ENCODE measurements around the gene SOCS6. TPM values are rescaled to one million over a fixed set of nuclear protein-coding genes. Genes with fewer than 3 reads are reported as not detected.
A peak's percentile ranks its signal among the peaks of the same experiment; 100 is the strongest.

SOCS6 gene
- total RNA-seq, 1 donor = 38.7 TPM

GRCh38 chr18:70288171-70288850 lies 534 bp upstream of the SOCS6 start:
- H3K36me3 ChIP-seq (ENCODE audit: insufficient read depth, low read length) = no peaks in the 10 kb centered on the region
- H3K9me3 ChIP-seq (ENCODE audit: low read depth, low read length) = no peaks in the 10 kb centered on the region
- no peak for TF ChIP-seq CTCF (IDR thresholded peaks at IDR 0.05; ENCODE audit: extremely low read depth, low read depth, low read length)
- peak overlapping the region; percentile 91 for H3K4me2 ChIP-seq (ENCODE audit: insufficient read depth, low read length)
- peak overlapping the region; percentile 77 for H3K4me3 ChIP-seq (ENCODE audit: insufficient read depth, low read length)
- DNase-seq (ENCODE audit: insufficient read length, low spot score, missing footprints) = peak; percentile 95
- H2AFZ ChIP-seq (ENCODE audit: low read length) = peak overlapping the region; percentile 89
- H3K79me2 ChIP-seq (ENCODE audit: insufficient read depth, low read length) = peaks cover 38% of the 10 kb centered on the region
- H3K27me3 ChIP-seq (ENCODE audit: insufficient read depth, low read length) = no peaks in the 10 kb centered on the region
- H4K20me1 ChIP-seq (ENCODE audit: insufficient read depth, low read length) = peaks cover 24% of the 10 kb centered on the region
- peak overlapping the region; percentile 47 for H3K27ac ChIP-seq (ENCODE audit: low read depth, low read length)
- H3K4me1 ChIP-seq (ENCODE audit: insufficient read depth, low read length) = peaks cover 18% of the 10 kb centered on the region

GRCh38 chr18:70289351-70290312 lies 787 bp downstream of the SOCS6 start:
- H3K36me3 ChIP-seq (ENCODE audit: insufficient read depth, low read length) = no peaks in the 10 kb centered on the region
- H3K4me3 ChIP-seq (ENCODE audit: insufficient read depth, low read length) = peak overlapping the region; percentile 77
- no peaks in the 10 kb centered on the region for H3K9me3 ChIP-seq (ENCODE audit: low read depth, low read length)
- peaks cover 52% of the 10 kb centered on the region for H3K79me2 ChIP-seq (ENCODE audit: insufficient read depth, low read length)
- H3K4me1 ChIP-seq (ENCODE audit: insufficient read depth, low read length) = peaks cover 18% of the 10 kb centered on the region
- peak overlapping the region; percentile 84 for H3K4me2 ChIP-seq (ENCODE audit: insufficient read depth, low read length)
- DNase-seq (ENCODE audit: insufficient read length, low spot score, missing footprints) = peak; percentile 93
- H3K27ac ChIP-seq (ENCODE audit: low read depth, low read length) = peak overlapping the region; percentile 55
- no peaks in the 10 kb centered on the region for H3K27me3 ChIP-seq (ENCODE audit: insufficient read depth, low read length)
- TF ChIP-seq CTCF (IDR thresholded peaks at IDR 0.05; ENCODE audit: extremely low read depth, low read depth, low read length) = no peak
- peaks cover 27% of the 10 kb centered on the region for H4K20me1 ChIP-seq (ENCODE audit: insufficient read depth, low read length)
- H2AFZ ChIP-seq (ENCODE audit: low read length) = peak overlapping the region; percentile 51

- no peaks in the 10 kb centered on the region for H3K9me3 ChIP-seq (ENCODE audit: low read depth, low read length)
- no peaks in the 10 kb centered on the region for H3K36me3 ChIP-seq (ENCODE audit: insufficient read depth, low read length)
- no peaks in the 10 kb centered on the region for H3K27me3 ChIP-seq (ENCODE audit: insufficient read depth, low read length)
- DNase-seq (ENCODE audit: insufficient read length, low spot score, missing footprints) = no peak
- peak overlapping the region; percentile 77 for H3K4me3 ChIP-seq (ENCODE audit: insufficient read depth, low read length)
- no peak for TF ChIP-seq CTCF (IDR thresholded peaks at IDR 0.05; ENCODE audit: extremely low read depth, low read depth, low read length)
- peaks cover 62% of the 10 kb centered on the region for H3K79me2 ChIP-seq (ENCODE audit: insufficient read depth, low read length)
- H3K4me2 ChIP-seq (ENCODE audit: insufficient read depth, low read length) = peak overlapping the region; percentile 84
- peak overlapping the region; percentile 55 for H3K27ac ChIP-seq (ENCODE audit: low read depth, low read length)
- no peak overlapping the region for H2AFZ ChIP-seq (ENCODE audit: low read length)
- peaks cover 28% of the 10 kb centered on the region for H3K4me1 ChIP-seq (ENCODE audit: insufficient read depth, low read length)
- peaks cover 33% of the 10 kb centered on the region for H4K20me1 ChIP-seq (ENCODE audit: insufficient read depth, low read length)
Observed at GRCh38 chr18:70290482-70291294, 1.8 kb downstream of the SOCS6 start.
